GM06990 (cell line): ENCODE measurements around the gene CADPS2.
"Not testable (repeated sequence)": the region's sequence is repeated elsewhere in the genome, so short reads cannot be mapped to it uniquely, and the experiment has no call there.

Source experiments
- DNase-seq: peaks from one replicate; pipeline ENCODE4 v3.0.0-alpha.2; 2011; ENCODE audit not compliant: insufficient read length; ENCODE audit errors: extremely low read depth
- H3K27me3 ChIP-seq: replicated peaks from 2 replicates; pipeline ENCODE4 v1.6.0; 2011; ENCODE audit warnings: low read length; ENCODE audit not compliant: control insufficient read depth, insufficient read depth
- H3K36me3 ChIP-seq: 2 replicates; pipeline ENCODE4 v1.5.1; 2011; ENCODE audit warnings: low read length; ENCODE audit not compliant: control insufficient read depth, insufficient read depth
- H3K4me3 ChIP-seq: replicated peaks from 2 replicates; pipeline ENCODE4 v1.5.1; 2011; ENCODE audit warnings: low read depth, mild to moderate bottlenecking, control low read depth, low read length
- TF ChIP-seq, protein P1 (sequence below): IDR thresholded peaks from 2 replicates; pipeline ENCODE4 v1.5.1; 2011; ENCODE audit warnings: low read length, control low read depth, mild to moderate bottlenecking, inconsistent platforms; ENCODE audit not compliant: insufficient read depth, poor library complexity, severe bottlenecking

CADPS2 gene

DNA sequence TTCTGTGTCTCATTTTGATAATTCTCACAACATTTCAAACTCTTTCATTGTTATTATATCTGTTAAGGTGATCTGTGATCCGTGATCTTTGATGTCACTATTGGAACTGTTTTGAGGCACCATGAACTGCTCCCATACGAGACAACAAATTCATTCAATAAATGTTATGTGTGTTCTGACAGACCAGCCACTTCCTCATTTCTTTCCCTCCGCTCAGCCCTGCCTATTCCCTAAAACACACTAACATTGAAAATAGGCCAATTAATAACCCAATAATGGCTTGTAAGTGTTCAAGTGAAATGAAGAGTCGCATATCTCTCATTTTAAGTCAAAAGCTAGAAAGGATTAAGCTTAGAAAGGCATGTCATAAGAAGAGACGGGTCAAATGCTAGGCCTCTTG, 232.6 kb downstream of the CADPS2 start:
- DNase-seq: no peak
- Histone ChIP-seq H3K4me3 (no peak overlapping the region), H3K36me3 (no peaks in the 10 kb centered on the region), H3K27me3 (no peaks in the 10 kb centered on the region)
- TF ChIP-seq, protein P1, sequence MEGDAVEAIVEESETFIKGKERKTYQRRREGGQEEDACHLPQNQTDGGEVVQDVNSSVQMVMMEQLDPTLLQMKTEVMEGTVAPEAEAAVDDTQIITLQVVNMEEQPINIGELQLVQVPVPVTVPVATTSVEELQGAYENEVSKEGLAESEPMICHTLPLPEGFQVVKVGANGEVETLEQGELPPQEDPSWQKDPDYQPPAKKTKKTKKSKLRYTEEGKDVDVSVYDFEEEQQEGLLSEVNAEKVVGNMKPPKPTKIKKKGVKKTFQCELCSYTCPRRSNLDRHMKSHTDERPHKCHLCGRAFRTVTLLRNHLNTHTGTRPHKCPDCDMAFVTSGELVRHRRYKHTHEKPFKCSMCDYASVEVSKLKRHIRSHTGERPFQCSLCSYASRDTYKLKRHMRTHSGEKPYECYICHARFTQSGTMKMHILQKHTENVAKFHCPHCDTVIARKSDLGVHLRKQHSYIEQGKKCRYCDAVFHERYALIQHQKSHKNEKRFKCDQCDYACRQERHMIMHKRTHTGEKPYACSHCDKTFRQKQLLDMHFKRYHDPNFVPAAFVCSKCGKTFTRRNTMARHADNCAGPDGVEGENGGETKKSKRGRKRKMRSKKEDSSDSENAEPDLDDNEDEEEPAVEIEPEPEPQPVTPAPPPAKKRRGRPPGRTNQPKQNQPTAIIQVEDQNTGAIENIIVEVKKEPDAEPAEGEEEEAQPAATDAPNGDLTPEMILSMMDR: no peak

- DNase-seq: no peak
- H3K36me3 ChIP-seq: no peaks in the 10 kb centered on the region
- no peaks in the 10 kb centered on the region for H3K27me3 ChIP-seq
- no peak overlapping the region for H3K4me3 ChIP-seq
- TF ChIP-seq, protein P1: no peak
Observed at GRCh38 chr7:122652876-122653275, 233.4 kb downstream of the CADPS2 start.

DNA sequence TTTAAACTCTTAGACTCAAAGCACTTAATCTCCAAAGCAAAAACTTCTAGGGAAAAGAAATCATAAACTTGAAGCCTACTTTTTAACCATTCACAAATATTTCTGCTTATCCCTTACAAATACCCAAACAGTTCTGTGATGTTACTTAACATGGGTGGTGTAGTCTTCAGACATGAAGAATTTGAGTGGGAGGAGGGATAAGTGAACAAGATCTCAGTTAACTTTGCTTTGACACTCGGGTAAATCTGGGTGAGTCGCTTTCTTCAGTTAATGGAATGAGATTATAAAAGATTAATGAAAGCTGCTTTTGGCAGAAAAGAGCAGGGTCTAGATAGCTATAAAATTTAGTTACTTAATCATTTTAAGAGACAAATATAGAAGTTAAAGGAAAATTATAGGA, 234.8 kb downstream of the CADPS2 start:
- no peaks in the 10 kb centered on the region for H3K36me3 ChIP-seq
- TF ChIP-seq, protein P1: no peak

DNA sequence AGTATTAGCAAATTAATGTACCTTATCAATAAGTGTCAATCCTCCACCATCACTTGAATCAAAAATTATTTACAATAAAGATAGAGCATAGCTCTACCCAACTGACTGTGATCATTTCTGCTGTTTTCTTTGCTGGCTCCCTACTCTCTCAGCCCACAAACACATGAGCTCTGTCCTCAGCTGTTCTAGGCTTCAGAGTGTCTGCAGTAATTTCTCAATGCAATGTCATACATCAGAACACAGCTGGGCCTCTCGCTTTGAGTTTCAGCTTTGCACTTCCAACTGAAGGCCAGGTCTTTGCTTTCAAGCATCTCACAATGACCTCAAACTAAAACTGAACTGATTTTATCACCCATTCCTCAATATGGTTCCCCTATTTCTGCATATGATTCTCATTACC, 243.0 kb downstream of the CADPS2 start:
- H3K4me3 ChIP-seq: no peak overlapping the region
- TF ChIP-seq, protein P1: no peak
- no peaks in the 10 kb centered on the region for H3K36me3 ChIP-seq
- no peaks in the 10 kb centered on the region for H3K27me3 ChIP-seq
- no peak for DNase-seq

More for the DNA sequence above, 234.8 kb downstream of the CADPS2 start:
- no peaks in the 10 kb centered on the region for H3K27me3 ChIP-seq
- no peak for DNase-seq
- H3K4me3 ChIP-seq: no peak overlapping the region

DNA sequence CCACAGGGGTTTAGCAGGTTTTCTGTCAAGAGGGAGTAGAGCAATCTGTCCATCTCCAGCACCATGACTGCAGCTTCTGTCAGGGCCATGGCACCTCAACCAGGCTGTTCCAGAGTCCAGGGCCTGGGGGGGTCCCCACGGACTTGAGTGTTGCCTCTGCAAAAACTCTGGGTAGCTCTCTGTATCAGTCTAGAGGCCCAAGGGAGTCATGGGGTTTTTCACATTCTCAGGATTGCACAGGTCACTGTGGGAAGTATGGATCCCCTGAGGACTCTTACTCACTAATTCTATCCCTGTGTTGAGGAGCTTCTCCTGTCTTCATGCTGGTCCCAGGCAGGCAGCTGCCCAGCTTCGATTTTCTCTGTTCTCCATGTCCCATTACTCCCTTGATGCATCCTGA, 247.8 kb downstream of the CADPS2 start:
- TF ChIP-seq, protein P1: no peak
- no peak overlapping the region for H3K4me3 ChIP-seq
- DNase-seq: no peak
- no peaks in the 10 kb centered on the region for H3K27me3 ChIP-seq
- no peaks in the 10 kb centered on the region for H3K36me3 ChIP-seq

GRCh38 chr7:122637784-122638183, 248.5 kb downstream of the CADPS2 start:
- H3K36me3 ChIP-seq: no peaks in the 10 kb centered on the region
- DNase-seq: no peak
- no peaks in the 10 kb centered on the region for H3K27me3 ChIP-seq
- TF ChIP-seq, protein P1: no peak
- no peak overlapping the region for H3K4me3 ChIP-seq

DNA sequence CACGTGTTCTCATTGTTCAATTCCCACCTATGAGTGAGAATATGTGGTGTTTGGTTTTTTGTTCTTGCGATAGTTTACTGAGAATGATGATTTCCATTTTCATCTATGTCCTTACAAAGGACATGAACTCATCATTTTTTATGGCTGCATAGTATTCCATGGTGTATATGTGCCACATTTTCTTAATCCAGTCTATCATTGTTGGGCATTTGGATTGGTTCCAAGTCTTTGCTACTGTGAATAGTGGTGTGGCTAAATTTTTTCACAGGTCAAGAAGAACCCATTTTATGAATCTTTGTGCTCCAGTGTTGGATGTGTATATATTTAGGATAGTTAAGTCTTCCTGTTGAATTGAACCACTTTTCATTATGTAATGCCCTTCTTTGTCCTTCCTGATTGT, 250.8 kb downstream of the CADPS2 start:
- not testable (repeated sequence) for DNase-seq, H3K27me3 ChIP-seq, H3K4me3 ChIP-seq, H3K36me3 ChIP-seq
